ENCODE data around the gene MALSU1.

The MALSU1 gene

DNA sequence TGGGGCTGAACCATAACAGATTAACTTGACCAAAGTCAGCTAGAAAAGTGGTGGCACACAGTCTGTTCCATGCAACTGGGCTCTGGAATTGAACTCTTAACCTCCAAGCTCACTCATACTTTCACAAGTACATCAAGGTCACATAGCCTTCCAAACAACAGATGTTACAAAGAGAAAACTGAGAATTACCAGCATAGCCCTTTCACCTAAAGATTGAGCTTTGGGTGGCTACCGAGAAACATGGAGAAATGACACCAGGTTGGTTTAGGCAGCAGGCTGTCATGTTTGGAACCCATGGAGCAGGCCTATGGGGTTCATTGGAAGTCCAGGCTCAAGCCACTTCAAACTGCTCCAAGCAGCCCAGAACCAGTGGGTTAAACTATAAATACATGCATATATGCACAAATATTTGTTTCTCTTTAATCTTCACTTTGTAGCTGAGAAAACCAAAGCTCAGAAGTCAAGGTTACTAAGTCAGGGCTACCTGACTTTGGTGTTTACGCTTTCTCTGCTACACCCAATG lies 59.1 kb downstream of the MALSU1 start:
- DNase-seq (ENCODE audit: low read depth in 1 of 2, low spot score in 1 of 2) = no peak
